ENCODE measurements around the gene CLIP3. TPM values are rescaled to one million over a fixed set of nuclear protein-coding genes. Genes with fewer than 3 reads are reported as not detected.

Gene CLIP3
- total and polyA plus RNA-seq, 2 of the 13 experiments (the other 11 are each of a cell fraction or from before 2014, with no cell fraction given) = 0.15 to 1.2 TPM

GRCh38 chr19:36043952-36044351, 11.3 kb upstream of the CLIP3 start:
- H3K79me2 ChIP-seq (ENCODE audit: insufficient read depth, low read length) = no peaks in the 10 kb centered on the region
- POLR2A ChIA-PET = no interaction called here
- DNase-seq (ENCODE audit: low spot score) = no peak
- FAIRE-seq = no peak
- peaks cover 0 to 1% of the 10 kb centered on the region in 2 experiments; a peak in 1 of 5 replicates for H3K36me3 ChIP-seq (replicated peaks in 1 of 2; ENCODE audit: control insufficient read depth in 1 of 2, insufficient read depth in 2 of 2, low read length in 2 of 2)
- ATAC-seq = no peak
- BruUV-seq (replicated peaks) = no TSS peak
- no peaks in the 10 kb centered on the region for H3K27me3 ChIP-seq (ENCODE audit: control insufficient read depth in 1 of 2, insufficient read depth in 2 of 2, low read length in 2 of 2)
- intact Hi-C loops (cut with micrococcal nuclease; ENCODE audit: unreplicated experiment) = loop anchor here (2.0 kb wide), 1 partner anchor 35 kb away; the partner anchor contains the start of gene SYNE4
- no peak overlapping the region for H3K9ac ChIP-seq (ENCODE audit: insufficient read depth, low read depth, low read length)
- no peak overlapping the region for H3K27ac ChIP-seq (ENCODE audit: extremely low read length, insufficient read depth, low read length)
- H3K9me3 ChIP-seq (ENCODE audit: low read length) = no peaks in the 10 kb centered on the region
- no peak overlapping the region for H3K4me3 ChIP-seq (replicated peaks in 1 of 3; ENCODE audit: insufficient read depth in 1 of 3, low read depth in 2 of 3, low read length in 3 of 3)
- in situ Hi-C loops (cut with HindIII; ENCODE audit: extremely low pct_ligation_motif_present, low pct_unique_long_range_greater_than_20kb) = no loop called here
- H3K4me2 ChIP-seq (ENCODE audit: low read depth, low read length) = no peak overlapping the region
- CTCF ChIA-PET (ENCODE audit: low intra/inter-chr PET ratio, low total read pairs) = no interaction called here
- no peaks in the 10 kb centered on the region for H4K20me1 ChIP-seq (ENCODE audit: insufficient read depth, low read length)
- peaks cover 24% of the 10 kb centered on the region for H3K4me1 ChIP-seq (ENCODE audit: insufficient read depth, low read length)
- no peak overlapping the region for H2AFZ ChIP-seq (ENCODE audit: low read length)
- 100% methylated on average over 2 of the region's 2 CpGs for WGBS (ENCODE audit: low lambda C conversion rate)
- TF ChIP-seq YY1 (IDR thresholded peaks at IDR 0.05; ENCODE audit: insufficient read depth, insufficient replicate concordance, low read depth, low read length) (no peak), NR0B2 (CRISPR knock-in tag; IDR thresholded peaks at IDR 0.05) (no peak), EHMT2 (IDR thresholded peaks at IDR 0.05; ENCODE audit: borderline replicate concordance, low read depth, low read length) (no peak), EEA1 (CRISPR knock-in tag; IDR thresholded peaks at IDR 0.05; ENCODE audit: borderline replicate concordance) (no peak), FOSL1 (CRISPR knock-in tag; IDR thresholded peaks at IDR 0.05; ENCODE audit: borderline replicate concordance) (no peak), RFX1 (IDR thresholded peaks at IDR 0.05) (no peak), JUND (CRISPR knock-in tag; IDR thresholded peaks at IDR 0.05) (no peak), ZNF709 (CRISPR knock-in tag; IDR thresholded peaks at IDR 0.05) (no peak), CHD2 (IDR thresholded peaks at IDR 0.05; ENCODE audit: low read depth, low read length) (no peak), CBX5 (CRISPR knock-in tag; IDR thresholded peaks at IDR 0.05; ENCODE audit: borderline replicate concordance) (no peak), HDAC2 (CRISPR knock-in tag; IDR thresholded peaks at IDR 0.05) (no peak), ATF7-NPFF (CRISPR knock-in tag; IDR thresholded peaks at IDR 0.05; ENCODE audit: low read depth) (no peak), NFAT5 (CRISPR knock-in tag; IDR thresholded peaks at IDR 0.05) (no peak), SMAD3 (CRISPR knock-in tag; IDR thresholded peaks at IDR 0.05) (no peak), ZNF891 (CRISPR knock-in tag; IDR thresholded peaks at IDR 0.05) (no peak), ZSCAN9 (CRISPR knock-in tag; IDR thresholded peaks at IDR 0.05; ENCODE audit: borderline replicate concordance) (no peak)
- TF ChIP-seq, protein P1, sequence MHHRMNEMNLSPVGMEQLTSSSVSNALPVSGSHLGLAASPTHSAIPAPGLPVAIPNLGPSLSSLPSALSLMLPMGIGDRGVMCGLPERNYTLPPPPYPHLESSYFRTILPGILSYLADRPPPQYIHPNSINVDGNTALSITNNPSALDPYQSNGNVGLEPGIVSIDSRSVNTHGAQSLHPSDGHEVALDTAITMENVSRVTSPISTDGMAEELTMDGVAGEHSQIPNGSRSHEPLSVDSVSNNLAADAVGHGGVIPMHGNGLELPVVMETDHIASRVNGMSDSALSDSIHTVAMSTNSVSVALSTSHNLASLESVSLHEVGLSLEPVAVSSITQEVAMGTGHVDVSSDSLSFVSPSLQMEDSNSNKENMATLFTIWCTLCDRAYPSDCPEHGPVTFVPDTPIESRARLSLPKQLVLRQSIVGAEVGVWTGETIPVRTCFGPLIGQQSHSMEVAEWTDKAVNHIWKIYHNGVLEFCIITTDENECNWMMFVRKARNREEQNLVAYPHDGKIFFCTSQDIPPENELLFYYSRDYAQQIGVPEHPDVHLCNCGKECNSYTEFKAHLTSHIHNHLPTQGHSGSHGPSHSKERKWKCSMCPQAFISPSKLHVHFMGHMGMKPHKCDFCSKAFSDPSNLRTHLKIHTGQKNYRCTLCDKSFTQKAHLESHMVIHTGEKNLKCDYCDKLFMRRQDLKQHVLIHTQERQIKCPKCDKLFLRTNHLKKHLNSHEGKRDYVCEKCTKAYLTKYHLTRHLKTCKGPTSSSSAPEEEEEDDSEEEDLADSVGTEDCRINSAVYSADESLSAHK (CRISPR knock-in tag; IDR thresholded peaks at IDR 0.05; ENCODE audit: borderline replicate concordance) = no peak
- TF ChIP-seq, protein P2, sequence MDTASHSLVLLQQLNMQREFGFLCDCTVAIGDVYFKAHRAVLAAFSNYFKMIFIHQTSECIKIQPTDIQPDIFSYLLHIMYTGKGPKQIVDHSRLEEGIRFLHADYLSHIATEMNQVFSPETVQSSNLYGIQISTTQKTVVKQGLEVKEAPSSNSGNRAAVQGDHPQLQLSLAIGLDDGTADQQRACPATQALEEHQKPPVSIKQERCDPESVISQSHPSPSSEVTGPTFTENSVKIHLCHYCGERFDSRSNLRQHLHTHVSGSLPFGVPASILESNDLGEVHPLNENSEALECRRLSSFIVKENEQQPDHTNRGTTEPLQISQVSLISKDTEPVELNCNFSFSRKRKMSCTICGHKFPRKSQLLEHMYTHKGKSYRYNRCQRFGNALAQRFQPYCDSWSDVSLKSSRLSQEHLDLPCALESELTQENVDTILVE (CRISPR knock-in tag; IDR thresholded peaks at IDR 0.05) = no peak

Data from HepG2 (cell line).